GM11168 (cell line): ENCODE results near the gene FNDC4.
"Not testable (repeated sequence)": the region's sequence is repeated elsewhere in the genome, so short reads cannot be mapped to it uniquely, and the experiment has no call there.

Source experiments
- in situ Hi-C: fragments of 300-500 bp; cut with MboI; formaldehyde crosslinking; loops from one replicate; pipeline ENCODE4 v1.12.0; 2022; ENCODE audit warnings: low sequenced_read_pairs; ENCODE audit not compliant: unreplicated experiment

Gene FNDC4, protein sequence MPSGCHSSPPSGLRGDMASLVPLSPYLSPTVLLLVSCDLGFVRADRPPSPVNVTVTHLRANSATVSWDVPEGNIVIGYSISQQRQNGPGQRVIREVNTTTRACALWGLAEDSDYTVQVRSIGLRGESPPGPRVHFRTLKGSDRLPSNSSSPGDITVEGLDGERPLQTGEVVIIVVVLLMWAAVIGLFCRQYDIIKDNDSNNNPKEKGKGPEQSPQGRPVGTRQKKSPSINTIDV

DNA sequence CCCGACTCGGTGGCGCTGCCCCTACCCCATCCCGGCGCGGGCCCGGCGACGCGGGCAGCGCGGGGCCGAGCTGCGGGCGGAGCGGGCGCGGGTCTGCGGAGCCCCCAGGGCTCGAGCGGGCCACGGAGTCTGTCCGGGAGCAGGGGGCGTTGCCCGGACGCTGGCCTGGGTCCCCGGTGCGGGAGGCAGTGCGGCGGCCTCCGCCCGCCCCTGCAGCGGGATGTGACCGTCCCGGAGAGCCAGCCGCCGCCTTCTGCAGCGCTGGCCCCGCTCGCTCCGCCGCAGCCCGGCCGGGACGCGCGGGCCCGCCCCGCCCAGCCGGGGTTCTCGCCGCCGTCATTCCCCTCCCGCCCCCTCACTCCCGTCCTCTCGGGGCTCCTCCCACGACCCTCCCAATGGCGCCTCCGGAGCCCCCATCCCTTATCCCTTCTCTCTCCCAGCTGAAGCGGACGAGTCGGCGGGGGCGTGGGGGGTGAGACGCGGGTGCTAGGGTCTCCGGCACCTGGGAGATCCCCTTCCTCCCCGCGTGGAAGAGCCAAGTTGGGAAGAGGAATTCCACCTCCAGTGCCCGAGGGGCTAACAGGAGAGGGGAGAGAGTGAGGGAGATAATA lies at the start of gene FNDC4:
Gene FNDC4, minus strand, starts transcription at position 257 of the 611 bp plus-strand sequence. CDS start 521 bp downstream, outside the sequence.
- in situ Hi-C loops = no loop called here

DNA sequence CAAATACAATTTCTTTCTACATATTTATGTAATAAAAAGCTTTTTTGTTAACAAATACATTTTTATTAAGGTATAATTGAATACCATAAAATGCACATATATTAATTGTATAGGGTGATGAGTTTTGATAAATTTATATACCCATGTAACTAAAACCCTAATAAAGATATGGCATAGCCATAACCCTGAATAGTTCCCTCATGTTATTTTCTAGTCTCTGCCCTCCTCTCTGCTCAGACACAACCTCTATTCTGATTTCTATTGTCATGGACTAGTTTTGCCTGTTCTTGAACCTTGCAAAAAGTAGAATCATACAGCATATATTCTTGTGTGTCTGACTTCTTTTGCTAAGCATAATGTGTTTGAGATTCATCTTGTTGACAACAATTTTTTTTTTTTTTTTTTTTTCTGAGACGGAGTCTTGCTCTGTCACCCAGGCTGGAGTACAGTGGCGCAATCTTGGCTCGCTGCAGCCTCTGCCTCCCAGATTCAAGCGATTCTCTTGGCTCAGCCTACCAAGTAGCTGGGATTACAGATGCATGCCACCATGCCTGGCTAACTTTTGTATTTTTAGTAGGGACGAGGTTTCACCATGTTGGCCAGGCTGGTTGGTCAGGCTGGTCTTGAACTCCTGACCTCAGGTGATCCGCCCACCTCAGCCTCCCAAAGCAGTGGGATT lies 49.3 kb upstream of the FNDC4 start:
- in situ Hi-C loops = no loop called here

DNA sequence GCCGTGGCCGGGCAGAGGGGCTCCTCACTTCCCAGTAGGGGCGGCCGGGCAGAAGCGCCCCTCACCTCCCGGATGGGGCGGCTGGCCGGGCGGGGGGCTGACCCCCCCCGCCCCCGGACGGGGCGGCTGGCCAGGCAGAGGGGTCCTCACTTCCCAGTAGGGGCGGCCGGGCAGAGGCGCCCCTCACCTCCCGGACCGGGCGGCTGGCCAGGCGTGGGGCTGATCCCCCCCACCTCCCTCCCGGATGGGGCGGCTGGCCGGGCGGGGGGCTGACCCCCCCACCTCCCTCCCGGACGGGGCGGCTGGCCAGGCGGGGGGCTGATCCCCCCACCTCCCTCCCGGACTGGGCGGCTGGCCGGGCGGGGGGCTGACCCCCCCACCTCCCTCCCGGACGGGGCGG lies 44.6 kb upstream of the FNDC4 start:
- in situ Hi-C loops = not testable (repeated sequence)

DNA sequence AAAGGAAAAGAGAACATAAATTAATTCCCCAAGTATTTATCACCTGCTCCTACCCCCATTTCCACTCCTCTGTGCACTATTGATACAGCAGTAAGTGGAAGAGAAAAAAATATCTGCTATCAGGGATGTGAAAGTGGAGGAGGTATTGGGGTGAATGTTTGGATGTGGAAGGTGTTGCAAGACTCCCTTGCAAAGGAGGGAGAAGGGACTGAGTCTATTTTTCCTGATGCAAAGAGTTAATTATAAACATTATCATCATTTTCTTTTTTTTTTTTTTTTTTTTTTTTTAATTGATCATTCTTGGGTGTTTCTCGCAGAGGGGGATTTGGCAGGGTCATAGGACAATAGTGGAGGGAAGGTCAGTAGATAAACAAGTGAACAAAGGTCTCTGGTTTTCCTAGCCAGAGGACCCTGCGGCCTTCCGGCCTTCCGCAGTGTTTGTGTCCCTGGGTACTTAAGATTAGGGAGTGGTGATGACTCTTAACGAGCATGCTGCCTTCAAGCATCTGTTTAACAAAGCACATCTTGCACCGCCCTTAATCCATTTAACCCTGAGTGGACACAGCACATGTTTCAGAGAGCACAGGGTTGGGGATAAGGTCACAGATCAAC lies 43.9 kb upstream of the FNDC4 start:
- in situ Hi-C loops = not testable (repeated sequence)

DNA sequence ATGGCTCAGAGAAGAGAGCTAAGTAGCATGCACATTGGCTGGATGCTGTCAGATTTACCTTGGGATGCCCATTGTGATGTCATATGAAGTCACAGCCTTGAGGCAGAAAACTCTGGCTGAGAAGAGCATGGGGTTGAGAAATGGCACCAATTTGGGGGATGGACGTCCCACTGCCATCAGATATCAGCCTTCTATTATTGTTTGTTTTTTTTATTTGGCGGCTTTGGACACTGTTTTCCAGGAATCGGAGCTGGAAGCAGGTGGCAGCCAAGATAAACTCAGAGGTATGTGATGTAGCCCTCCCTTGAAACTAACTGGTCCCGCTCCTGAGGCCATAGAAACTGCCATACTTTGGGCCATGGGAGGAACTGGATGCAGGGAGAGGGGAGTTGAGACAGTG lies 42.3 kb upstream of the FNDC4 start:
- in situ Hi-C loops = no loop called here

DNA sequence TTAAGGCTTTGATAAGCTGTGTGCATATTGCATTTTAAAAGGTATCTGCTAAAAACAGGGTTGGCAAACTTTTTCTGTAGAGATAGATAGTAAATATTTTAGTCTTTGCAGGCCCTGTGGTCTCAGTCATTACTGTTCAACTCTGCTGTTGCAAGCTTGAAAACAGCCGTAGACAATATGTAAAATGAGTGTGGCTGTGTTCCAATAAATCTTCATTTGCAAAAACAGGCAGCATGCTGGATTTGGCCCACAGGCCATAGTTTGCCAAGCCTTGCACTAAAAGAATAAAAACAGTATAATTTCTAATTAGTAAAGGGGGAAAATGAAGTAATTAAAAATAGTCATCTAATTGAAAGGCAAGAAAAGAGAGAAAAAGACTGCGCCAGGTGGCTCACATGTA lies 37.0 kb upstream of the FNDC4 start:
- in situ Hi-C loops = no loop called here

- in situ Hi-C loops = no loop called here
These were observed 32.2 kb upstream of the FNDC4 start for GRCh38 chr2:27527182-27527581.

DNA sequence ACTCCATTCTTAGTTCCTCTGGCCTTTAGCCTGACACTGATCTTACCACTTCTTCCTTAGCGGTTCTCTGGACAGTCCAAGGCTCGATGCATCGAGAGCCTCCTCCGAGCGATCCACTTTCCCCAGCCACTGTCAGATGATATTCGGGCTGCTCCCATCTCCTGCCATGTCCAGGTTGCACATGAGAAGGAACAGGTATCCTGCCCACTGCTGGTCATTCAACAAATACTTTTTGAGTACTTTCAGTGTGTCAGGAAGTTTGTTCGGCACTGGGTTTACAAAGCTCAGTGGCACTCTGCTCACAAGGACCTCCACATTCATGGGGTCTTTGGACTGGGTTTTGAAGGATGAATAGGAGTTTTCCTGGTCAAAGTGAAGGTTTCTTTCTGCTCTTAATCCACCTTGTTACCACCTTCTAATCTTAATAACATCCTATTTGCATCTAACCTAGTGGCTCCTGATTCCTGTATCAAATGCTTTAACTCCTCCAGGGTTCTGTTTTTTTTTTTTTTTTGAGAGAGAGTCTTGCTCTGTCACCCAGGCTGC lies 27.5 kb upstream of the FNDC4 start:
- in situ Hi-C loops = no loop called here

DNA sequence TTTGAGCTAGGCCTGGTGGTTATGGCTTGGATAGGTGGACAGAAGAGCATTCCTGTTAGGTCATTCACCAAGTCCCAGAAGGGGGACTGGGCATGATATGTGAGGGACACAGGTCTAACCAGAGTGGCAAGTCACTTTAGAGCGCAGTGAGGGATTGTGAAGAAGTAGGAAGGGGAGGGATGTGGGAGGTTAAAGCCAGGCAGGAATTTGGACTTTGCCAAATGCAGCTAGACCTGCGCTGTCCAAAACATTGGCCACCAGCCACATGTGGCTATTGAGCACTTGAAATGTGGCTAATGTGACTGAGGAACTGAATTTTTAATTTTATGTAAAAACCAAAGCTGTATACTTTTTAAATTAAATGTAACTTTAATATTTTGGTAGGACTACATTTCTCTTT lies 25.3 kb upstream of the FNDC4 start:
- in situ Hi-C loops = no loop called here

DNA sequence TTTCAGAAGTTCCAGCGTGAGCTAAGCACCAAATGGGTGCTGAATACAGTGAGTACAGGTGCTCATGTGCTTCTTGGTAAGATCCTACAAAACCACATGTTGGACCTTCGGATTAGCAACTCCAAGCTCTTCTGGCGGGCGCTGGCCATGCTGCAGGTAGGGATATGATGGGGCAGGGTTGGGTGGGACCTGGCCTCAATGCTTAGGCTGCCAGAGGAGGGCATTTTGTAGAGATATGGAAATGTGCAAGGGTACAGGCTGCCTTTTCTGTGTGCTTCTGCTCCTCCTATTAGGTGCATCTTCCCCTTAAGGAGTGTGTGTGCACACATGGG lies 23.7 kb upstream of the FNDC4 start:
- in situ Hi-C loops = no loop called here

DNA sequence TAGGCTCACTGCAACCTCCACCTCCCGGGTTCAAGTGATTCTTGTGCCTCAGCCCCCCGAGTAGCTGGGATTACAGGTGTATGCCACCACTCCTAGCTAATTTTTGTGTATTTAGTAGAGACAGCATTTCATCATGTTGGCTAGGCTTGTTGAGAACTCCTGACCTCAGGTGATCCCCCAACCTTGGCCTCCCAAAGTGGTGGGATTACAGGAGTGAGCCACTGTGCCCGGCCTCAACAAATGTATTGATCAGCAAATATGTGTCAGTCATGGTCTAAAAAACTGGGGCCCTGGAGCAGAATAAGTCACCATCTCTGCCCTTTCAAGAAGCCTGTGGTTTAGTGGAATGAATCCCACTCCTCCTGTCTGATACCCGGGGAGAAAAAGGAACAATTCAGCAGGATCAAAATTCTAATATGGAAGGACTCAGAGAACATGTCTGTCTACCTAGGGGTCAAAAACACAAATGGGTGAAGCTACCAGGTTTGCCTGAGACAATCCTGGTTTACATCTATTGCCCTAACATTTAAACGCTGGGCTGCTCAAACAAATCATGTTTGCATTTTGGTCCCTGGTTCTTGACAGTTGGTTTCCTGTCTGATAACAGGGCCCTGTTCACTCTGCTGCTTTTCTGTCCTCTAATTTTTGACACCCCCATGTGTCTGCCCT lies 23.2 kb upstream of the FNDC4 start:
- in situ Hi-C loops = no loop called here

DNA sequence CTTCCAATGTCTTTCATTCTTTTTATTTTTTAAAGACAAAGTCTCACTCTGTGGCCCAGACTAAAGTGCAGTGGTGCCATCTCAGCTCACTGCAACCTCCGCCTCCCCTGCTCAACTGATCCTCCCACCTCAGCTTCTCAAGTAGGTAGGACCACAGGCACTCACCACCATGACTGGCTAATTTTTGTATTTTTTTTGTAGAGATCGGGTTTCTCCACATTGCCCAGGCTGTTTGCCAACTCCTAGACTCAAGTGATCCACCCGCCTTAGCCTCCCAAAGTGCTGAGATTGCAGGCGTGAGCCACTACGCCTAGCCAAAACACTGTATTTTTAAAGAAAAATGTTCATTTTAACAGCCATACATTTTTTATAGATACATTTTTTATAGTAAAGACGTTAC lies 14.3 kb upstream of the FNDC4 start:
- in situ Hi-C loops = no loop called here

DNA sequence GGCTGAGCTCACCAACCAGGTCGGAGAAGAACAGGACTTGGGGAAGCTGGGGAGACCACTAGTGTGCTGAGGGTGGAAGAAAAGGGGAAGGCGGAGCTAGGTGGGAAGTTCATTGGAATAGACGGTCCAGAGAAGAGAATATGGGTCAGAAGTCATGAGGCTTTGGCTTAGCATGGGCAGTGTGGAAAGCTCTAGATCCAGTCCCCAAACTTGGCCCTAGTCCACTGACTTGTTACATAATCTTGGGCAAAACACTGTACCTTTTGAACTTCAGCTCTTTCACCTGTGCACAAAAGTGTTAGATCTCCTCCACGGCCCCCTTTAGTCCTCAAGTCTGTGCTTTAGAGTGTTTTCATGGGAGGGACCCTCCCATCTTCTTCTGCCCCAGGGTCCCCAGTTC lies 12.3 kb upstream of the FNDC4 start:
- in situ Hi-C loops = no loop called here

DNA sequence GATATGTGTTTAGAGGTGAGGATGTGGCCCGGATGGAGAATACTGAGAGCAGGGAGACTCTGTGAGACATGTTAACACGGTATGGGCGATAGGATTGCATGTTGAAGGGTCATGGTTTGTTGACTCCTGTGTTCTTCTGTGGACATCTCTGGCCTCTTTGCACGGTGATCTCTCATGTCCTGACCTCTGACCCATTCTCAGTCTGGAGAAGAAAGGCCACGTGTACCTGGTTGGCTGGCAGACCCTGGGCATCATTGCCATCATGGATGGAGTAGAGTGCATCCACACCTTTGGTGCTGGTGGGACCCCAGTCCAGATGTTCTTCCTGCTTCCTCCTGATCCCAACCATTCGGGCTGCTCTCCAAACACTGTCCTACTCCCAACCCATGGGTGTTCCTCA lies 11.6 kb upstream of the FNDC4 start:
- in situ Hi-C loops = no loop called here

DNA sequence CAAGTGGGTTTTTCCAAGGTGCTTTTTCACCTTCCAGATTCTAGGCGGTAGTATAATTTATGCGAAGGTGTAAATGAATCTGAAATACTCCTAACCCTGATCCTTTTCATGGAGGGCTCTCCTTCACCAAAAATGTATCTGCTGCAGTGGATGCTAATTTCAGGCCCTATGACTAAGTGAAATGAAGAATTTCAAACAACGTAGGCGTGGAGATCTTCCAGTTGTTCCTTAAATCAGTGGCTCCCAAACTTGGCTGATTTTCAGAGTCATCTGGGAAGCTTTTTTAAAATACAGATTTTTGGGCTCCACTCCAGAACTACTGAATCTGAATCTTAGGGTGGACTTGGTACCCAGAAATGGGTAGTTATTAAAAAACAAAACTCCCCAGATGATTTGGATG lies 7.1 kb upstream of the FNDC4 start:
- in situ Hi-C loops = no loop called here

- in situ Hi-C loops = no loop called here
These were observed 6.0 kb upstream of the FNDC4 start for GRCh38 chr2:27501042-27501441.

GRCh38 chr2:27498975-27499374 lies 4.0 kb upstream of the FNDC4 start:
- in situ Hi-C loops = no loop called here

DNA sequence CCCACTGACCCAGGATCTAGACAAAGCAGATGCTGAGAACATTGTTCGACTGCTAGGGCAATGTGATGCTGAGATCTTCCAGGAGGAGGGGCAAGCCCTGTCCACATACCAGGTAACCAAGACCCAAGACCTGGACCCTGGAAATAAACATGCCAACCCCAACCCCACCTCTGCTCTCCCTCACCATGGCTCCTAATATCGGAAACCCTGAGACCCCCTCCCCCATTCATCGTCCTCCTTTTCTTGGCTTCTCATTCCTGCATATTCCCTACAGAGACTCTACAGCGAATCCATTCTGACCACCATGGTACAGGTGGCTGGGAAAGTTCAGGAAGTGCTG lies 2.3 kb upstream of the FNDC4 start:
- in situ Hi-C loops = no loop called here

DNA sequence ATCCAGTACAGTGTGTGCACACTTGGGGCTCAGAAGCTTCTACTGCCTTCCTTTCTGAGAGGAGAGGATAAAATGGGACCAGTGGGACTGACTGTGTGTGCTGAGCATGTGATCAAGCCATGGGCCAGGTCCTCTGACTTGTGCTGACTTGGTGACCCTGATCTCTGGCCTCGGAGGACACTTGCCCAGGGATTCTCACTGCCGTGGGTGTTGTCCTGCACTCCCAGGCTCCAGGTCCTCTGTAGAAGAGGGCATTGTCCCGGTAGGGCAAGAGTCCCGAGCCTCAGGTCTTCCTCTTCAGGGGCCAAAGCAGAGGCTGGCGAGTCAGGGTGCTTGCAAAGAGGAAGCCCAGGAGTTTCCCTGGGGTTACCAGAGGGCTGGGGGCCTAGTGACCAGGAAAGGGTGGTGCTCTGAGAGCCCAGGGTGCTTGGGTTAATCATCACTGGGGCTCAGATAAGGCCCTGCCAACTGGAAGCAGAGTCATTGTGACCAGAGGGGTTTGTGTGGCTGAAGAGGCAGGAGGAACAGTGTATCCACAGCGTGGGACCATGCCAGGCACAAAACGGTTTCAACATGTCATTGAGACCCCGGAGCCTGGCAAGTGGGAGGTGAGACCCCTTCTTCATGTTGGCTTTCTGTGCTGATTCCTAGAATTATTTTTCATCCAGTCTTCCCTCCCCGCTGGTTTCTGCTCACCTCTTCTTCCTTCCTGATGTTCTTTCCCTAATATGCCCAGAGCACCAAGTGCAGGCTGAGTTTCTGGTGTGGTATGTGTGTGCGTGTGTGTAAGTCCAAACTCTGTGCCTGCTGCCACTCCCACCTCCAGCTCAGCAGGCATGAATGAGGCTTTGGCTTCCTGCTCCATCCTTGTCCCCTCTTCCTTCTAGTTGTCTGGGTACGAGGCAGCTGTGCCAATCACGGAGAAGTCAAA lies 1.6 kb upstream of the FNDC4 start, which contains the start of gene GCKR:
Gene GCKR, plus strand, starts transcription at position 483 of the 931 bp plus-strand sequence. Its CDS starts 66 bp downstream, at position 549.
- in situ Hi-C loops = no loop called here
